HG02678 (cell line): ENCODE data around the gene HOXD12.

Source experiments
- ATAC-seq: cut with Tn5 transposase; IDR thresholded peaks from one replicate; pipeline ENCODE4 v1.9.1; 2021; ENCODE audit warnings: mild to moderate bottlenecking, moderate library complexity; ENCODE audit not compliant: unreplicated experiment

HOXD12 gene

DNA sequence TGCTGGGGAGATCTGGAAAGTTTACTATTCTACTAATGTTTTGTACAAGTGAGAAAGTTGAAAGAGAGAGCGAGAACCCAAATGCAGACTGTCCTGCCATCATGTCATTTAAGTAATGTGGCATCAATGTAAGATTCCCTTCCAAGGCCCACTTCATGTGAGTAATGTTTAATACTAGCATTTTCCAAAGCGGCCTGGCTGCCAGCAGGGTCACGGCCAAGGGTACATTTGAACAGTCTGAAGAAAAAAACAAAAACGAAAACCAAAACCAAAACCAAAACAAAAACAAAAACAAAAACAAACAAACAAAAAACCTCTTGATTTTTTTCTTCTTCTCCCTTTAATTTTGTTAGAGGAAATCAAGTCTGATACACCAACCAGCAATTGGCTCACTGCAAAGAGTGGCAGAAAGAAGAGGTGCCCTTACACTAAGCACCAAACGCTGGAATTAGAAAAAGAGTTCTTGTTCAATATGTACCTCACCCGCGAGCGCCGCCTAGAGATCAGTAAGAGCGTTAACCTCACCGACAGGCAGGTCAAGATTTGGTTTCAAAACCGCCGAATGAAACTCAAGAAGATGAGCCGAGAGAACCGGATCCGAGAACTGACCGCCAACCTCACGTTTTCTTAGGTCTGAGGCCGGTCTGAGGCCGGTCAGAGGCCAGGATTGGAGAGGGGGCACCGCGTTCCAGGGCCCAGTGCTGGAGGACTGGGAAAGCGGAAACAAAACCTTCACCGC is 19.2 kb downstream of the HOXD12 start:
- no peak for ATAC-seq

GRCh38 chr2:176120364-176121189 is 21.0 kb downstream of the HOXD12 start:
- ATAC-seq: no peak

- no peak for ATAC-seq
Measured at GRCh38 chr2:176121190-176122051, 21.8 kb downstream of the HOXD12 start.

DNA sequence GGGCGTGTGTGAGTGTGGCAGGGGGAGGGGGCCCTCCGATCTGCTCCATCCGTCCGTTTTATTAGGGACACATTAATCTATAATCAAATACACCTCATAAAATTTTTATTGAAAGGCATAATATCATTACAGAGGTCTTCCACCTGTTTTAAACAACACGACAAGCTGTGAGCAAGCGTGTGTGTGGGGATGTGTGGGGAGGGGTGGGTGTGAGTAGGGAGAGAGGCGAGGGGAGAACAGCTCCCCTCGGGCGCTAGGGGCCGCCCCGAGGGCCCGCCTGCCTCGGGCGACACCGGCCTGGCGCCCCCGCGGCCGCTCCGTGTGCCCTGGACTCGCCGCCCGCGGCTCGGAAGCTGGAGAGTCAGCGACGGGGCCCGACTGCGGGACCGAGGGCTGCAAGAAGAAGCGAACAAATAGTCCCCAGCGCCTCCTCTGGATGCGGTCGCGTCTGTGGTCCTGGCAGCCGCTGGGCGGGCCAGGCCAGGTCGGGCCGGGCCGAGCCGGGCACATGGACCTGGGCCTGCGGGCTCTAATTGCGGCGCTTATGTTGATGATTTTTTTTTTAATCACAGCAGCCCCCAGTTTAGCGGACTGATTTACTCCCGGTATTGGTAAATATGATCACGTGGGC is 22.6 kb downstream of the HOXD12 start:
- ATAC-seq: no peak

- no peak for ATAC-seq
Measured at GRCh38 chr2:176122683-176123410, 23.3 kb downstream of the HOXD12 start, which contains the start of gene HOXD9. Gene HOXD9, plus strand, starts transcription at chr2:176122719. Its CDS starts 50 bp downstream, at chr2:176122769.

DNA sequence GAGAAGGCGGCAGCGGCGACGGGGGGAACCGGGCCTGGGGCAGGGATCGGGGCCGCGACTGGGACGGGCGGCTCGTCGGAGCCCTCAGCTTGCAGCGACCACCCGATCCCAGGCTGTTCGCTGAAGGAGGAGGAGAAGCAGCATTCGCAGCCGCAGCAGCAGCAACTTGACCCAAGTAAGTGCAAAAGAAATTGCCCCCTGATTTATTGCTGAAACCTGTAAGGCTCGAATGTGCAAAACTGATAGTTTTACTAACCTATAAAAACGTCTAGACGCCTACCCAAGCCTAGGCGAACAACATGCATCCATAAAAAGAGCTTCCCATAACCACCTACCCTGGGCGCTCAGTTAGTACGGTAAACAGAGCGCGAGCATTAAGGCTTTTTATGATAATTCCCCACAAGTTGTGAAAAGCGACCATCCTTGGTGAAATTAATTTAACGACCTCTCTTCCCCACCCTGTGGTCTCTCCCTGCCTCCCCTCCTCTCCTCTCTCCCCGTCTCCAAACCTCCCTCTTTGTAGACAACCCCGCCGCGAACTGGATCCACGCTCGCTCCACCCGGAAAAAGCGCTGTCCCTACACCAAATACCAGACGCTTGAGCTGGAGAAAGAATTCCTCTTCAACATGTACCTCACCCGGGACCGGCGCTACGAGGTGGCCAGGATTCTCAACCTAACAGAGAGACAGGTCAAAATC is 24.0 kb downstream of the HOXD12 start:
- ATAC-seq: no peak

GRCh38 chr2:176124110-176124946 is 24.7 kb downstream of the HOXD12 start:
- no peak for ATAC-seq

GRCh38 chr2:176124947-176125771 is 25.6 kb downstream of the HOXD12 start:
- no peak for ATAC-seq

DNA sequence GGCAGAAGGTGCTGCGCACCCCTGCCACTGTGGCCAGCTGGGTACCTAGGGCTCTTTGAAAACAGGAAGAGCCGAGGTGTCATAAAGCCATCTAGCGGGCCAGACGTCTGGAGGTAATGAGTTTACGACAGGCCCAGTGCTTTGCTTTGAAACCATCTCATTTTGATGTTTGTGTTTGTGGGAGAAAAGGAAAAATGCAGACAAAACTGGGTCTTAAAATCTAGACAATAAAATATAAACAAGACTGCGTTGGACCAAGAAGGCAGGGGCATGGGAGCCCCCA is 26.1 kb downstream of the HOXD12 start:
- ATAC-seq: no peak

DNA sequence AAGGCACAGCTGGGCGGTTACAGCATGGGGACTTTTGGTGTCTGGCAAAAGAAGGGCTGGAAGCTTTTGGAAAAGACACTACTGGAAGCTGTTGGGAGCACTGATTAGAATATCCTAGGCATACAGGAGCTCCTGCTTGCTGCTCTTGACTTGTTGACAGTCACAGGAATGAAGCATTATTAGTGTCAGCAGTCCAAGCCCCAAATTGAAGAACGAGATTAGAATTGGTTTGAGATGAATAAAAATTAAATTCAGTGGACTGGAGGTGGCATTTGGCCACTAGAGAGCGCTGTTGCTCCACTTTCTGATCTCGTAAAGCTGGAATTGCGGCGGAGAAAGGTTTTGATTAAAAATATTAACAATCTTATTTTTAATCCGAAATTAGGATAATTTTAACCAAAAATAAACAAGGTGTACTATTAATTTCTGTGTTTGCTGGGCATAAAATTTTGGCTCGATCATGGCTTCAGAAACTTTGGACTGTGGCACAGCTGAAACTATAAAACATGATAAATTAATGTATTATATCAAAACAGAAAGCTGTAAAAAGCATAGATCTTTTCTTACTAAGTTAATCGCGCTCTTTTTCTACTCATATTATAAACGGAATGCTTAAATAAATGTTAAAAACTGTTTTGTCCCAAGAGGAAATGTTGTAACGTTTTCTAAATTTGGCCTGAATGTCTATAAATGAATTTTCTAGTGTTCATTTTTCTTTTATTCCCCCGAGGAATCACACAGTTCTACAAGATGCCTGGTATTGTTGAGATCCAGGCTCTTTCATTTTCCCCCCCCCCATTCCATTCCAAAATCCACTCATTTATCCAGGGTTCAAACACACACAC is 27.6 kb downstream of the HOXD12 start:
- no peak for ATAC-seq

DNA sequence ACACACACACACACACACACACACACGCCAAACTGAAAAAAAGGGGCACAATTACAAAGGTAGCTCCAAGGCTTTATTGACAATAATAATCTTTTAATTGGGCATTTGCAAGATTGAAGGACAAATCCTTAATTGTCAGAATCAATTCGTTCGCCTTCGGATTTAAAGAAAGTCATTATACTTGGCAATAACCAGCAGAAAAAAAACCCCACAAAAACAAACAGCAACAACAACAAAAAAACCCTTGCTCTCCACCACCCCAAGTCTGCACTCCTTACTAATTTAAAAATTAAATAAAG is 28.1 kb downstream of the HOXD12 start:
- ATAC-seq: no peak

DNA sequence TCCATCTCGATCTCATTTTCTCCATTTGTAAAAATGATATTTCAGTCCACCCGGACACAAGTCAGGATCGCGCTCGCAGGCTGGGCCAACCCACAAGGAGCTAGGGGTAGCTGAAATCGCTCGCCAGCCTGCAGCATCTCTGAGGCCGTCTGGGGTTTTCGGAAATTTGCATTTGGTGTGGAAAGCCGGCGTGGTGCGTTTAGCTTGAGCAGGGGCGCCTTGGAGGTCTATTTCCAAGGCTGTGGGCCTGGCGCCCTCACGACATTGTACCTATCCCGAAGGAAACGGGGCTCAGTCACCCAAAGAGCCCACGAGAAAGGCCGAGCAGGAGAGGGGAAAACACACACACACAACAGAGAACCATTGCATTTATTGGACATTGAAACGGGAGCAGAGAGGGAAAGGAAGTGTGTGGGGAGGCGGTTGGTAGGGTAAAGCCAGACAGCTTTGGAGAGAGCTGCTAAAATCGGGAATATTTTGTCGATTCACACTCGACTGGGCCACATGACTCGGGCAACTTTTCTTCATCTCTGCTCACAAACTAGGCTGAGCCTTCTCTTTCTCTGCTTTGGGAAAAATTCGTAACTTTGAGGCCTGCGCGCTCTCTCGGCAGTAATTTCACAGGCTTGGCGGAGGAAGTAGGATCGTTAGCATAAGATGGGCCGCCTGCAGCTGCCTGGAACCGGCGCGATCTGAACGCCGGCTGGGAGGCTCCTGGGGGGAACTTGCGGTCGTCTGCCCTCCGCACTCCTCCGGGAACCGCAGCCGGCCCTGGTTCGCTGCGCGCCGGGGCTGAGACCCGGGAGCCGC is 28.8 kb downstream of the HOXD12 start:
- no peak for ATAC-seq

- ATAC-seq: no peak
Measured at GRCh38 chr2:176128982-176129796, 29.6 kb downstream of the HOXD12 start, which contains the start of gene HOXD8. Gene HOXD8, plus strand, starts transcription at chr2:176129705. Its CDS starts 662 bp downstream, at chr2:176130367.

- no peak for ATAC-seq
Measured at GRCh38 chr2:176129813-176130146, 30.2 kb downstream of the HOXD12 start.

- no peak for ATAC-seq
Measured at GRCh38 chr2:176130147-176130956, 30.8 kb downstream of the HOXD12 start.
